ENCODE data around the gene PAM16. TPM values are rescaled to one million over a fixed set of nuclear protein-coding genes. Genes with fewer than 3 reads are reported as not detected.

The PAM16 gene
- total RNA-seq, 4 donors from 2014 or later = 26.2 to 64.5 (median 40.9) TPM

- TF ChIP-seq CTCF (IDR thresholded peaks at IDR 0.05) = no peak
- TF ChIP-seq POLR2A (IDR thresholded peaks at IDR 0.05) = no peak
- DNase-seq (ENCODE audit: low spot score in 2 of 2) = no peak
- no peak overlapping the region for H3K4me3 ChIP-seq (ENCODE audit: low read depth, poor library complexity, severe bottlenecking)
- intact Hi-C loops (cut with DNase I; ENCODE audit: low total_unique reads) = loop anchor here (5.0 kb wide), 1 partner anchor 135 kb away; no protein-coding TSS in a partner anchor
- WGBS, 2 donors = 81% methylated on average over 13 to 14 of the region's 14 CpGs
These were observed 19.0 kb downstream of the PAM16 start for GRCh38 chr16:4332083-4332482.

GRCh38 chr16:4330277-4330874 lies 20.7 kb downstream of the PAM16 start:
- no peak overlapping the region for H3K4me3 ChIP-seq (ENCODE audit: low read depth, poor library complexity, severe bottlenecking)
- TF ChIP-seq CTCF (IDR thresholded peaks at IDR 0.05) (peak in 1 of 3 donors; percentile 78), POLR2A (IDR thresholded peaks at IDR 0.05) (no peak)
- 61 to 66% methylated on average over 14 of the region's 14 CpGs for whole genome bisulfite sequencing, 2 donors
- intact Hi-C loops (cut with DNase I; ENCODE audit: low total_unique reads) = loop anchor here (5.0 kb wide), 1 partner anchor 133 kb away; no protein-coding TSS in a partner anchor
- peak; percentile 65 to 94 for DNase-seq (ENCODE audit: low spot score in 2 of 2)

- 59 to 60% methylated on average over 13 to 14 of the region's 17 CpGs for WGBS, 2 donors
- no peak overlapping the region for H3K4me3 ChIP-seq (ENCODE audit: low read depth, poor library complexity, severe bottlenecking)
- DNase-seq (ENCODE audit: low spot score in 2 of 2) = no peak
- no peak for TF ChIP-seq CTCF (IDR thresholded peaks at IDR 0.05)
- TF ChIP-seq POLR2A (IDR thresholded peaks at IDR 0.05) = no peak
- intact Hi-C loops (cut with DNase I; ENCODE audit: low total_unique reads) = loop anchor here (5.0 kb wide), 1 partner anchor 37 kb away; no protein-coding TSS in a partner anchor
These were observed 22.0 kb downstream of the PAM16 start for GRCh38 chr16:4328782-4329775.

GRCh38 chr16:4328046-4328781 lies 22.9 kb downstream of the PAM16 start:
- peak; percentile 49 to 95 for DNase-seq (ENCODE audit: low spot score in 2 of 2)
- H3K4me3 ChIP-seq (ENCODE audit: low read depth, poor library complexity, severe bottlenecking) = peak overlapping the region; percentile 23
- intact Hi-C loops (cut with DNase I; ENCODE audit: low total_unique reads) = loop anchor here (5.0 kb wide), 1 partner anchor 36 kb away; no protein-coding TSS in a partner anchor
- no peak for TF ChIP-seq POLR2A (IDR thresholded peaks at IDR 0.05)
- no peak for TF ChIP-seq CTCF (IDR thresholded peaks at IDR 0.05)
- WGBS, 2 donors = 4 to 7% methylated on average over 20 to 29 of the region's 30 CpGs

GRCh38 chr16:4327386-4328045 lies 23.6 kb downstream of the PAM16 start:
- intact Hi-C loops (cut with DNase I; ENCODE audit: low total_unique reads) = loop anchor here (5.0 kb wide), 1 partner anchor 35 kb away; no protein-coding TSS in a partner anchor
- H3K4me3 ChIP-seq (ENCODE audit: low read depth, poor library complexity, severe bottlenecking) = peak overlapping the region; percentile 23
- no peak for DNase-seq (ENCODE audit: low spot score in 2 of 2)
- TF ChIP-seq CTCF (IDR thresholded peaks at IDR 0.05) = no peak
- no peak for TF ChIP-seq POLR2A (IDR thresholded peaks at IDR 0.05)
- 8 to 20% methylated on average over 1 to 24 of the region's 57 CpGs for WGBS, 2 donors

Measured in lower leg skin (tissue), 4 donors.